ENCODE data around the gene WDR82. TPM values are rescaled to one million over a fixed set of nuclear protein-coding genes. Genes with fewer than 3 reads are reported as not detected.

Gene WDR82
- total and polyA plus RNA-seq, 2 experiments from 2014 or later: 25.2 to 71.8 TPM

- peaks cover 68% of the 10 kb centered on the region for H3K36me3 ChIP-seq (ENCODE audit: insufficient read depth)
- Mint-ChIP-seq H3K9me3 (no peaks in the 10 kb centered on the region), H3K27ac (no peak overlapping the region), H3K4me3 (no peak overlapping the region), H3K4me1 (no peaks in the 10 kb centered on the region), H3K36me3 (ENCODE audit: low read depth) (peaks cover 89% of the 10 kb centered on the region), H3K27me3 (ENCODE audit: insufficient read depth, low read depth, poor library complexity) (peaks cover 3% of the 10 kb centered on the region)
- no peaks in the 10 kb centered on the region for H3K9me2 ChIP-seq (ENCODE audit: insufficient read depth)
- H3K27me3 ChIP-seq (ENCODE audit: insufficient read depth): no peaks in the 10 kb centered on the region
- no peak overlapping the region for H3K4me2 ChIP-seq
- DNase-seq (ENCODE audit: low spot score) (no peak), ATAC-seq (no peak)
- H4K20me1 ChIP-seq (replicated peaks; ENCODE audit: insufficient read depth): peaks cover 35% of the 10 kb centered on the region
- H2AFZ ChIP-seq: no peak overlapping the region
- H3K27ac ChIP-seq (ENCODE audit: low read depth): no peak overlapping the region
- TF ChIP-seq CREB1 (CRISPR knock-in tag; IDR thresholded peaks at IDR 0.05; ENCODE audit: low read depth) (no peak), REST (IDR thresholded peaks at IDR 0.05; ENCODE audit: unreplicated experiment) (no peak), POLR2AphosphoS5 (IDR thresholded peaks at IDR 0.05; ENCODE audit: low read depth) (no peak), NANOG (IDR thresholded peaks at IDR 0.05; ENCODE audit: borderline replicate concordance) (no peak), ZNF114 (CRISPR knock-in tag; IDR thresholded peaks at IDR 0.05) (no peak), ETS1 (IDR thresholded peaks at IDR 0.05) (no peak), CTCF (conservative IDR thresholded peaks at IDR 0.05; ENCODE audit: low read depth in 2 of 2) (no peak), JUNB (IDR thresholded peaks at IDR 0.05; ENCODE audit: unreplicated experiment) (no peak), EZH2phosphoT487 (IDR thresholded peaks at IDR 0.05; ENCODE audit: unreplicated experiment) (no peak), ZNF462 (CRISPR knock-in tag; IDR thresholded peaks at IDR 0.05) (no peak)
- no peak overlapping the region for H3K4me3 ChIP-seq
- H3K79me2 ChIP-seq (replicated peaks; ENCODE audit: insufficient read depth): 0 out of 2 replicates have a peak, but pooled peaks cover 12% of the 10 kb centered on the region
- H3K4me1 ChIP-seq (ENCODE audit: insufficient read depth): no peaks in the 10 kb centered on the region
- H3F3A ChIP-seq (replicated peaks; ENCODE audit: low read depth): peaks cover 18% of the 10 kb centered on the region
These were observed 22.3 kb downstream of the WDR82 start for GRCh38 chr3:52256159-52256558.

Data from GM23338 (cell line).